Peyer's patch (tissue), 4 donors: Measurements from ENCODE around the gene HS6ST2.

ENCODE experiments used
- POLR2A ChIP-seq, 2 donors: fragments of 450-650 bp; IDR thresholded peaks; one replicate each; pipeline ENCODE4 v1.5.1; 2017; ENCODE audit warnings: antibody characterized with exemption in 2 of 2, mild to moderate bottlenecking in 2 of 2, moderate library complexity in 2 of 2
- TF ChIP-seq, protein P1 (sequence below), 6 experiments: fragments of 450-650 bp in 4 of 6; fragments of 200-600 bp in 2 of 6; sonication (generic) in 1 of 6; IDR thresholded peaks; one replicate each; pipeline ENCODE4 v1.5.1; 2017 to 2019; ENCODE audit warnings: antibody characterized with exemption in 6 of 6, mild to moderate bottlenecking in 3 of 6, moderate library complexity in 1 of 6

DNA sequence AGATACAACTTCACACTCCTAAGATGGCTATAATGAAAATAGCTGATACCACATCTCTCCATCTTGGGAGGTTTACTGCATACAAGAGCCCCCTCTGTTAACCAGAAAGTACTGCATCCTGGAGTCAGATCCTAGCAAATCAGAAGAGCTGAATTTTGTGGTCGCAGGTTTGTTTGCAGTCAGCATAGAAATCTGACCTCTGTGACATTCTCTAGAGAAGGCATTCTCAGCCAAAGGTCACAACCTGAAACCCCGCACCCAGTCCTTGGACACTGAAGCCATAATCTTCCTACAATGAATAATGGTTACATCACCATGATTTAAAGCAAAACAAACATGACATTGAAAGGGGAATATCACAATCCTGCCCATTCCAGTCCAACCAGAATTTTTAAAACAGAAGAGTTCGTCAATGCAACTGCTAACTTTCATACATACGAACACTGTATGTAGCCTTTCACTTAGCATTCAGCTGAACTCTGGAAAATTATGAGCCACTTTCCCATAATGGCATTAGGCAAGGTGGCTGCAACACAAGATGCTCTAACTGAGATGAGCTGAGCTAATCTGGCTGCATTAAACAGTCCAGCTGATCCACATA is 17.6 kb downstream of the HS6ST2 start:
- TF ChIP-seq POLR2A (IDR thresholded peaks at IDR 0.05) = no peak
- TF ChIP-seq, protein P1, sequence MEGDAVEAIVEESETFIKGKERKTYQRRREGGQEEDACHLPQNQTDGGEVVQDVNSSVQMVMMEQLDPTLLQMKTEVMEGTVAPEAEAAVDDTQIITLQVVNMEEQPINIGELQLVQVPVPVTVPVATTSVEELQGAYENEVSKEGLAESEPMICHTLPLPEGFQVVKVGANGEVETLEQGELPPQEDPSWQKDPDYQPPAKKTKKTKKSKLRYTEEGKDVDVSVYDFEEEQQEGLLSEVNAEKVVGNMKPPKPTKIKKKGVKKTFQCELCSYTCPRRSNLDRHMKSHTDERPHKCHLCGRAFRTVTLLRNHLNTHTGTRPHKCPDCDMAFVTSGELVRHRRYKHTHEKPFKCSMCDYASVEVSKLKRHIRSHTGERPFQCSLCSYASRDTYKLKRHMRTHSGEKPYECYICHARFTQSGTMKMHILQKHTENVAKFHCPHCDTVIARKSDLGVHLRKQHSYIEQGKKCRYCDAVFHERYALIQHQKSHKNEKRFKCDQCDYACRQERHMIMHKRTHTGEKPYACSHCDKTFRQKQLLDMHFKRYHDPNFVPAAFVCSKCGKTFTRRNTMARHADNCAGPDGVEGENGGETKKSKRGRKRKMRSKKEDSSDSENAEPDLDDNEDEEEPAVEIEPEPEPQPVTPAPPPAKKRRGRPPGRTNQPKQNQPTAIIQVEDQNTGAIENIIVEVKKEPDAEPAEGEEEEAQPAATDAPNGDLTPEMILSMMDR (IDR thresholded peaks at IDR 0.05) = no peak
